Right lobe of liver (tissue), 6 donors: Measurements from ENCODE around the gene INO80. TPM values are rescaled to one million over a fixed set of nuclear protein-coding genes. Genes with fewer than 3 reads are reported as not detected.

Experiments used
- ATAC-seq, 4 donors: fragments of 200-7000 bp; cut with Tn5 transposase; one replicate each; pipeline ENCODE4 v1.9.1; 2020; ENCODE audit warnings: mild to moderate bottlenecking in 4 of 4, moderate library complexity in 4 of 4
- DNase-seq, 3 donors: peaks; one replicate each; pipeline ENCODE4 v3.0.0-alpha.2; 2020
- H3K27ac ChIP-seq, 3 donors: fragments of 200-600 bp; one replicate each; pipeline ENCODE4 v1.8.0; 2022
- H3K27me3 ChIP-seq, 2 donors: fragments of 200-600 bp; one replicate each; pipeline ENCODE4 v1.8.0; 2022
- H3K36me3 ChIP-seq, 4 donors: fragments of 200-600 bp; sonication (generic) in 1 of 4; one replicate each; pipeline versions ENCODE4 v1.5.1 to v1.8.0; 2017 to 2022; ENCODE audit warnings: control low read depth in 1 of 4
- H3K4me1 ChIP-seq, 4 donors: fragments of 200-600 bp; sonication (generic) in 1 of 4; one replicate each; pipeline versions ENCODE4 v1.5.1 to v1.8.0; 2017 to 2022; ENCODE audit warnings: control low read depth in 1 of 4
- H3K4me3 ChIP-seq, 3 donors: fragments of 200-600 bp; one replicate each; pipeline ENCODE4 v1.8.0; 2022
- H3K9me3 ChIP-seq, 4 donors: fragments of 200-600 bp; sonication (generic) in 1 of 4; one replicate each; pipeline versions ENCODE4 v1.5.1 to v1.8.0; 2017 to 2022; ENCODE audit warnings: control low read depth in 1 of 4
- CTCF ChIP-seq, 4 donors: fragments of 200-600 bp in 3 of 4; fragments of 450-650 bp in 1 of 4; IDR thresholded peaks; one replicate each; pipeline versions ENCODE4 v1.5.1 to v1.8.0; 2016 to 2022; ENCODE audit warnings: antibody characterized with exemption in 4 of 4, mild to moderate bottlenecking in 2 of 4
- POLR2A ChIP-seq: fragments of 450-650 bp; IDR thresholded peaks from one replicate; pipeline ENCODE4 v1.6.1; 2017; ENCODE audit warnings: antibody characterized with exemption, mild to moderate bottlenecking
- WGBS: methylation state at CpG from one replicate; pipeline ENCODE4 v1.1.6; 2018; ENCODE audit warnings: low coverage, low lambda C conversion rate; ENCODE audit not compliant: insufficient coverage; ENCODE audit errors: missing lambda C conversion rate; 5-methylcytosine and 5-hydroxymethylcytosine counted together
- intact Hi-C, 2 donors: fragments of 100-400 bp; cut with DNase I; formaldehyde crosslinking; loops; one replicate each; pipeline versions ENCODE4 v1.11.2 to v1.14.1; 2022
- total RNA-seq, 6 experiments: library from RNA; depleted of rRNA in 2 of 6; stranded (reverse); fragments of >200 nt in 2 of 6; fragmentation: NEBNext Ultra II Directional in 3 of 6; extraction: Animal tissue kit (Norgen Biotek cat#: 25700) in 3 of 6; gene quantifications; one replicate each; pipeline versions ENCODE4 v1.1.0 to v1.2.4, GENCODE V29; 2016 to 2023
- donor health status: DM: no; HTN: yes; CAD: no.
- donor health status: DM: no; HTN: no; CAD: no.
- donor health status: DM: no; HTN: no; CAD: no.
- donor health status: DM: no; HTN: yes; CAD: no.
- donor health status: DM: no; HTN: yes; CAD: no.

INO80 gene
- total RNA-seq, 6 experiments from 2014 or later: 7.8 to 12.5 (median 11.2) TPM

GRCh38 chr15:40936234-40936708, 179.8 kb downstream of the INO80 start:
- H3K4me1 ChIP-seq: peaks cover 0 to 31% (median 16%) of the 10 kb centered on the region in 4 donors
- H3K27me3 ChIP-seq: no peaks in the 10 kb centered on the region
- intact Hi-C loops: no loop called here
- TF ChIP-seq POLR2A (no peak), CTCF (IDR thresholded peaks at IDR 0.05) (no peak)
- H3K36me3 ChIP-seq: no peaks in the 10 kb centered on the region
- no peaks in the 10 kb centered on the region for H3K9me3 ChIP-seq
- 89% methylated on average over 6 of the region's 31 CpGs for WGBS
- no peak overlapping the region for H3K4me3 ChIP-seq
- no peak for ATAC-seq
- no peak for DNase-seq
- H3K27ac ChIP-seq: peak overlapping the region in 1 of 3 donors; percentile 20

GRCh38 chr15:40934457-40934856, 181.6 kb downstream of the INO80 start:
- no peak for ATAC-seq
- no peak for DNase-seq
- Histone ChIP-seq H3K36me3 (no peaks in the 10 kb centered on the region), H3K9me3 (no peaks in the 10 kb centered on the region), H3K4me1 (peaks cover 0 to 42% (median 17%) of the 10 kb centered on the region in 4 donors), H3K4me3 (no peak overlapping the region), H3K27me3 (peaks cover 0 to 9% of the 10 kb centered on the region in 2 donors), H3K27ac (no peak overlapping the region)
- intact Hi-C loops: no loop called here
- 80% methylated on average over 2 of the region's 6 CpGs for WGBS
- TF ChIP-seq CTCF (IDR thresholded peaks at IDR 0.05) (no peak), POLR2A (no peak)

- H3K36me3 ChIP-seq: no peaks in the 10 kb centered on the region
- H3K9me3 ChIP-seq: no peaks in the 10 kb centered on the region
- WGBS: 47% methylated on average over 3 of the region's 3 CpGs
- H3K4me1 ChIP-seq: peaks cover 0 to 51% (median 22%) of the 10 kb centered on the region in 4 donors
- intact Hi-C loops: no loop called here
- TF ChIP-seq POLR2A (no peak), CTCF (IDR thresholded peaks at IDR 0.05) (no peak)
- no peak overlapping the region for H3K4me3 ChIP-seq
- H3K27me3 ChIP-seq: peaks cover 0 to 9% of the 10 kb centered on the region in 2 donors
- ATAC-seq (no peak), DNase-seq (no peak)
- no peak overlapping the region for H3K27ac ChIP-seq
These were observed 182.6 kb downstream of the INO80 start for GRCh38 chr15:40933517-40933902.

GRCh38 chr15:40932649-40933516, 183.2 kb downstream of the INO80 start:
- H3K27me3 ChIP-seq: peaks cover 0 to 9% of the 10 kb centered on the region in 2 donors
- DNase-seq (no peak), ATAC-seq (peak; percentile 4 to 55 (median 16))
- WGBS: 0% methylated on average over 1 of the region's 11 CpGs
- peaks cover 0 to 57% (median 25%) of the 10 kb centered on the region in 4 donors for H3K4me1 ChIP-seq
- no peak overlapping the region for H3K27ac ChIP-seq
- H3K36me3 ChIP-seq: no peaks in the 10 kb centered on the region
- H3K4me3 ChIP-seq: peak overlapping the region; percentile 7 to 42 (median 23)
- intact Hi-C loops: no loop called here
- TF ChIP-seq POLR2A (no peak), CTCF (IDR thresholded peaks at IDR 0.05) (no peak)
- H3K9me3 ChIP-seq: no peaks in the 10 kb centered on the region
